HG02642 (cell line): ENCODE results near the gene SNPH.

ENCODE experiments used
- ATAC-seq: cut with Tn5 transposase; IDR thresholded peaks from one replicate; pipeline ENCODE4 v1.9.1; 2021; ENCODE audit warnings: mild to moderate bottlenecking; ENCODE audit not compliant: unreplicated experiment, poor library complexity

The SNPH gene

DNA sequence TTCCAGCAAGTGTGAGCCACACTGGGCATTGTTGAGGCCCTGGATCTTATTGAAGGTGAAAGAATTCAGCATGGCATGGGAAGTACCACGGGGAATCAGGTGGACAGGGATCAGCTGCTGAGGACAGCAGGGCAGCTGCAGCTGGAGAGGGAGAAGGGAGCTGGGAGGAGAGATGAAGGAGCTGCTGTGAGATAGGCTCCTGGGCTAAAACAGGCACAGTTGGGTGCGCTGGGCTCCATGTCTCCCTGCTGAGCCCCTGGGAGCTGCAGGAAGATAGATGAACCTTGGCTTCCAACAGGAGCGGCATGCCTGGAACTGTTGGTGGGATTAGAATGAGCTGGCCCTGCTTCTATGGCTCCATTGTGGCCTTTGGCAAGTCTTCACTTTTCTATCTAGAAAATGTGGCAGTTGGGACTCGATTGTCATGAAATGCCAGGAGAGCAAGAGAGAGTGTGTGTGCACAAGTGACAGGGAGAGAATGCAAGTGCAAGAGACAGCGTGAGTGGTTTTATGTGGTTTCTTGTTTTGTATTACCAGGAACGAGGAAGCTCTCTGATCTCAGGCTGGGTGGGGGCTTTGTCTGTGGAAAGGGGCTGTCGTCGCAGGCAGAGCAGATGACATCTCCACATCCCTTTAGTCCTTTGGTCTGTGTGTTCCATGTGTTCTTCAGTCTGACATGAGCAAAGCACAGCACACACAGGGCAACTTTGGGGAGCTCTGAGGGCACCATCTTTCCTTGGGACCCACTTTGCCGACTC is 20.4 kb downstream of the SNPH start:
- no peak for ATAC-seq

DNA sequence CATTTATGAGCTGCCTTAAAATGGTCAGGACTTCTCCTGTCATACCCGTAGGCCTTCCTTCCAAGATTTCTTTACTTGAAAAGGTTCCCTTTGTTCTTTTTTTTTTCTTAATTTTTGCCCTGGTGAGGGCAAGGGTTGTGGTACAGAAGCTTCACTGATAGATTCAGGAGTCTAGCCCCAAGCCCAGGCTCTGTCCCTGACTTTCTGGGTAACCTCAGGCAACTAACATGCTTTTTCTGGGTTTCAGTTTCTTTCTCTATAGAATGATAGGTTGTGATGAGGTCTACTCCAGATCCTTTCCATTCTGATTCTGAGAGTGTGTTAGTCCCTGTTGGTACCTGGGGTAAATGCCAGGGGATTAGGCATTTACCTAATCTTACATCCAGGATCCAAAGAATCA is 21.2 kb downstream of the SNPH start:
- ATAC-seq, result no peak

DNA sequence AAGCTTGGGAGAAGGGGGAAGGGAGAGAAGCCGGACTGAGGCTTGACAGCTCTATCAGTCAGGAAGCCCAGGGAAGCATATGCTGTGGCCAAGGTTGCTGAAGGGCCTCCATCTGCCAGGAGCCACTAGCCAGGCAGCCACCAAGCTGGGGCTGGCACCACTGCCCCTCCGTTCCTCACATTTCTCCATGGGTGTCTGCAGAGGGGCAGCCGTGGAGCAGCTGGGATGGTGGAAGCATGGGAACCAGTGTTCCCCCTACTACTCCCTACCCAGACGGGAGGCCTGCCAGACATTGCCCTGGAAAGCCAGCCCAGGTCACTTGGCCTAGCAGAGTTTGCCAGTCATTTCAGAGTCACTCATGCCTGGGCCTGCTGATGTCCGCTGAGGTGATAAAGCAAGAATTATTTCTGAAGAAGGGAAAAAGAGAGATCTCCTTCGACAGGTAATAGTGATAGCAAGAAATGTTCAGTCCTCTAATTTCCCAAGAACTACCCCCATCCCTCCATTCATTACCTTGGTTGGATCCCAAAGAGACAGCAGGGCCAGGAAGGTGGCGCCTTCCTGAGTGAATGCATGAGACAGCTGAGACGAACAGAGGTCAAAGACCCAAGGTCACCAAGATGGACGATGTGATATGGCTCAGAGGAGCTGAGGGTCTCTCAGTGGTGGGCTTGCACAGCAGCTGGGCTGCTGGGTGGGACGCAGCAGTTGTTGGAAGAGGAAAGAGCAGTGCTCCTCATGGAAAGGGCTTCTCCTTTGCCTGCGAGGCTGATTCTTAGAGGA is 21.9 kb downstream of the SNPH start:
- no peak for ATAC-seq

DNA sequence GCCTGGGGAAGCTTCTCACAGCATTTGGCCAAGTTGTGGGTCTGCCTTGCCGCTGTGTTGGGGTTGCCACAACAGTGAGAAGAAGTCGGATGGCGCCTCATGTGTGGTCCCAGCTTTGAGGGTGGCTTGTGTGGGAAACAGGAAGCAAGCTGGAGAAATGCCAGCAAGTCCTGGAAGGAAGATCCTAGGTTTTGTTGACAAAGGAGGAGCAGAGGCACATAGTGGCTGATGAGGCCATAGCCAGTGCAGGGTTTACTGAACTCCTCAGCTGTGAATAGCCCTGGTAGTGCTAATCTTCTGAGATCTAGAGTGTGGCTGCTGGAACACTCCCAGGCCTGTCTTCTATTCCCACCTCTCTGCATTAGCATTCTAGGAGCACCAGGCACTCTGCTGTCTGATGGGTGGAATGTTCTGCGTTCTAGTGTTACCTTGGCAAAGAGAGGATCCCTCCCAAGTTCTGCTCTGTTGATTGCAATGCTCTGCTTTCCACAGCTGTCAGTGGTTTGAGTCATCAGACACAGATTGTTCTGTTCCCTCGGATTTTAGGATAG is 25.2 kb downstream of the SNPH start:
- ATAC-seq, result no peak

- no peak for ATAC-seq
These were observed 26.5 kb downstream of the SNPH start for GRCh38 chr20:1292620-1293019.

DNA sequence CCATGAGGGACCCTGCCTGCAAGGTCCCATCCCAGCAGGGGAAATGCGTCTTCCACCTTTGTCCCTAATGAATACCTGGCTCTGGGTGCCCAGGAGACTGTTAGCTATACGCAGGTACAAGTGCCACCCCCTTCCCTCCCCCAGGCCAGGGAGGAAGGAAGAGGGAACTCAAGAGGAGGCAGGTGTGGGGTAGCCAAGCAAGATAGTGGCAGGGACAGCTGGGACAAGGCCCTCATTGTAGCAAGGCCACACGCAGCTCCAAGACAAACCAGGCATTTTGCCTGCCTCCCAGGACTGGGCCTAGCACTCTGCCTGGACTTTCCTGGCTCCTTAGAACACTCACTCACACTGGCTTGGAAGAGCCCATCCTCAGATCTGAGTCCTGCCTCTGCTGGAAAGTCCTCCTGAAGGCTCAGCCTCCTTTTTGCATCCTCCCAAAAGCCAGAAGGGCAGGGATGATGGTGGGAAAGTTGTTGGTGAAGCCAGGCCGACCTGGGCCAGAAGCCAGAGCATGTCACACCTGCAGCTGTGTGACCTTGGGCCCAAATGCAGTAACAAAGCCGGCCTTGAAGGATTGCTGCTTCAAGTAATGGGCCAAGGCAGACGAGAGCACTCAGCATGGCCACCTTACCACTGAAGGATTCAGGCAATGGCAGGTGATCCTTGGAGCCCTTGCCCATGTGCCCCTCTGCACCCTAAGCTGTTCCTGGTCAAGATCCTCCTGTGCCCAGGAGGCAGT is 27.7 kb downstream of the SNPH start:
- ATAC-seq, result no peak

- ATAC-seq, result no peak
These were observed 28.4 kb downstream of the SNPH start for GRCh38 chr20:1294497-1294896.

DNA sequence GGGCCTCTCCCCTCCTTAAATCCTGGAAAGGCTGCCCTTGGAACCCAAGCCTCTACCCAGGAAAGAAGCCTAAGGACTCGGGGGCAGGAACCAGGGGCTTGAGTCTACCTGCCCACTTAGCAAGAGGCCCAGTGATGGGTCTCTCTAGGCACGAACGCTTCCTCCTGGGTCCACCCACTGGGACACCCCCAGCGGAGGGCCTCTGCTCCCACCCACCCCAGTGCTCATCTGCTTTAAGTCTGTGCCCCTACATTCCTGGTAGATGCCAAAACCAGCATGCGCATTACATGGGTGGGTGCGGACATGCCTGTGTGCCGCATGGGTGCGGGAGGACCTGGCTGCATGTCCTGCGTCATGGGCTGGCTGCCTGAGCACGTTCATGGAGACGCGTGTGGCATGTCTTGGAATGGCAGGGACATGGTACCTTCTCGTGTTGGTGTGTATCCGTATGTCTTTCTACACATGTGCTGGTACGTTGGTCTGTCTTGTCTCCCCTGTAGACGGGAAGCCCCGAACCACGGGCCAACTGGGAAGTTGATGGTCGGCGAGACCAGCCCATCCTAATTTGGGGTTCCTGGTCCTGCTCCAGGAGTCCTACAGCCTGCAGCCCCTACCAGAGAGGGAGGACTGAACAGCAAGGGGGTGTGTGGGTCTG is 29.3 kb downstream of the SNPH start:
- no peak for ATAC-seq

GRCh38 chr20:1296117-1296610 is 30.1 kb downstream of the SNPH start:
- ATAC-seq, result no peak

DNA sequence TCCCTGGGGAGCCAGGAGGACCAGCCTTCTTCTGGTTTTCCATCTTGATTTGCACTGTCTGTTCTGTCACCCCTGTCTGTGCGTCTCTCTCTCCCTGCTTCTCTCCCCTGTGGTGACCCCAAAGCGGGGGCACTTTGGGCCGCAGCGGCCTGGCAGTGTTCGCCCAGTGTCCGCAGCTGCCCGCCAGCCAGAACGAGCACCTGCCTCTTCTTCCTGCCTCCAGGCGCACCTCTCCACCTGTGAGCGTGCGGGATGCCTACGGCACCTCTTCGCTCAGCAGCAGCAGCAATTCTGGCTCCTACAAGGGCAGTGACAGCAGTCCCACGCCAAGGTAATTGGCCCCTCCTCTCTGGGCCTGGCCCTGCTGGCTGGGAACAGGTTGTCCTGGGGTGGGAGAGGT is 30.8 kb downstream of the SNPH start:
- ATAC-seq, result no peak

DNA sequence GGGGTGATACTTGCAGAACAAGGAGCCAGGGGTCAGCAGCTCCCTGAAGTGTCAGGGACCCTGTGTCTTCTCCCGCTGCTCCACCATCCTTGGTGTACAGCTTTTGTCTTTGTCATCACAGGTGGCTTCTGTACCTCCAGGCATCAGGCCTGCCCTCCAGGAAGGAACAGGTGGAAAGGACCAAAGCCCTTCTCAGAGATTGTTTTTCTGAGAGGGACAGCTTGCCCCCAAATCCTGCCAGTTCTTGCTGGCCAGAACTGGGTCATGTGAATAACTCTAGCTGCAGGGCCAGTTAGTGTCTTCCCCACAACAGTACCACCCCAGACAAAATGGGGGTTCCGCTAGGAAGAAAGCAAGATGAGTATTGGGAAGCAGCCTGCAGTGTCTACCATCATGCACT is 31.4 kb downstream of the SNPH start:
- ATAC-seq, result no peak

- ATAC-seq, result no peak
These were observed 32.1 kb downstream of the SNPH start for GRCh38 chr20:1298166-1298565.

DNA sequence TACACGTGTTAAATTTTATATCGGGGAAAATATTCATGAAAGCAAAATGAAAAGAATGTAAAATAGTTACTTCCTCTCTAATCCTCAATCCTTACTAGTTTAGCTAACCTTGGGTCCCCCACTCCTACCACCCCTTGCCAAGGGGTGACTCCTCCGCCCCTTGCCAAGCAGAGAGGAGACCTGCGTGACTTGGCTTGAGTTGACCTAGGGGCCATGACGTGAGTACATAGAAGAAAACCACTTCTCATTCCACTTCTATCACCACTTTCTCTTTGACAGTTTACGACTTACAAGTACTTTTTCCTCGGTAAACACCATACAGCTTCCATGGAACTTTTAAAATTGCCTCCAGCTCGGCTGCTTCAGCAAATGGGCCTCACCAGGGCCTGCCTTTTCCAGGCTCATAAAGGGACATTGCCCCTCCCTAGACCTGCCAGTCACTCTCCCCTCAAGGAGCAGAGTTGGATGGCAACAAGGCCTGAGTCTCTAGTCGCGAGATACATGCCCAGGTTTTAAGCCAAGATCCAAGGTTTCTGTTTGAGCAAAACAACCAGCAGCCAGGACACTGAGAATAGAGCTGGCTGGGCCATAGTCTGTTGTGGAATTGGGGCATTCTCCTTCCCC is 32.9 kb downstream of the SNPH start:
- ATAC-seq, result no peak

- no peak for ATAC-seq
These were observed 33.4 kb downstream of the SNPH start for GRCh38 chr20:1299522-1299921.

DNA sequence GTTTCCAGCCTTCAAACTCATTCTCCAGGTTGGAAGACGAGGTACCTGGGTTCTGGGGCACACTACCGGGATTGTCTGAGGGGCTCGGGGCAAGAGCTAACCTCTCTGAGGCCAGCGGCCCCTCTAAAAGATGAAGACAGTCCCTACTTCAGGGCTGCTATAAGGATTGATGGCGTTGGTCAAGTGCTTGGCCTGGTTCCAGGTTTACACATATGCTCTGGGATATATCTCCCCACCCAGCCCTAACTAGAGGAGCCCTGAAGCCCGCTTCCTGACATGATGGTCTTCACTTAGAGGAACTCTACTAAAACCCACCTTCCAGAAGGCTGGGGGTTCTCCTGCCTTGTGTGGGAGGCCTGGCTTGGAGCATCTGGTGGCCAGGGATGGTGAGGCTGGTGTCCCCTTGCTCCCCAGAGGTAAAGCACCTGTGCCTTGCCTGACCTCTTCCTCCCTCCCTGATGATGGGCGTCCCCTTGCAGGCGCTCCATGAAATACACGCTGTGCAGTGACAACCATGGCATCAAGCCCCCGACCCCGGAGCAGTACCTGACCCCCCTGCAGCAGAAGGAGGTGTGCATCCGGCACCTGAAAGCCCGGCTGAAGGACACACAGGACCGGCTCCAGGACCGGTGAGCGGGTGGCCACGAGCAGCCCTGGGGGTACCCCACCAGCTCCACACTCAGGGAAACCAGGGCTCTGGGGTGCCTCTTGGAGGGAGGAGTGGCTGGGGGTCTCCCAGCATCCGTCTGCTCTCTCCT is 34.2 kb downstream of the SNPH start:
- no peak for ATAC-seq

GRCh38 chr20:1301031-1301529 is 35.0 kb downstream of the SNPH start:
- no peak for ATAC-seq

DNA sequence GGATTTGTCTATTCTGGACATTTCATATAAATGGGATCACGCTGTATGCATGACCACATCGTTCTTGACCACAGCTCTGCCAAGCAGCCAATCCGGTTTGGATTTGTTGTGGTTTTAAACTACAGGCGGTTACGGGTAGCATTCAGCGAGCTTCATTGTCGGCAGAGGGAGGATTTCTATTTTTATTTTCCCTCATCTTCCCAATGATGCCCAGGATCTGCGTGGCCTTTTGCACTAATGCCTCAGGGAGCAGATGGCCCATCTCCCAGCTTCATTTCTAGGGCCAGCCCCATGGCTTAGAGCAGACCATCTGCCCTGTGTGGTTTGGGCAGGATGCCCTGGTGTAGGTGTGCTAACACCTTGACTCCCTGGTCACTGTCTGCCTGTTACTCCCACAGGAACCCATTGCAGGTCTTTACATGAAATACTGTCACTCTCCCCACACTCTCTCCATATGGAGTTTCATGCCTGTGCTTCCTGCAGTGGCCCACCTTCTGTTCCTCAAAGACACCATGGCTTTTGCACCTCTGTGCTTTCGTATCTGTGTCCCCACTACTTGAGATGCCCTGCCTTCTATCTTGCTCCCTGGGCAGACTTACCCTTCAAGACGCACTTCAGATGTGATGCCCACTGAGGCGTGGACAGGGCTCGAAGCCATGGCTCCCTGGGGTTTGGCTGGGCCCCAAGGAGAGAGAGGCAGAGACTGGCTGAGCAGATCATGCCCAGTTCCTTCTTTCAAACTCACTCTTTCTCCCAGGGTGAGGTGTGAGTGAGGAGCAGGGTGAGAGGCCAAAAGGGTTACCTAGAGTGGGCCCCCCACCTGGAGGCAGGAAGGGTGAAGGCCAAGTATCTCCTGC is 36.8 kb downstream of the SNPH start:
- ATAC-seq, result no peak
